CD4-positive, alpha-beta T cell treated with Interleukin-17A for 1 hour (primary cell): ENCODE measurements around the gene PAPSS2.
"Not testable (repeated sequence)": the region's sequence is repeated elsewhere in the genome, so short reads cannot be mapped to it uniquely, and the experiment has no call there.

Experiments used
- DNase-seq: peaks from one replicate; pipeline ENCODE4 v3.0.0-alpha.2; 2020

The PAPSS2 gene

GRCh38 chr10:87643920-87644319 is 15.8 kb upstream of the PAPSS2 start:
- DNase-seq: no peak

GRCh38 chr10:87644500-87644899 is 15.2 kb upstream of the PAPSS2 start:
- DNase-seq: not testable (repeated sequence)

- no peak for DNase-seq
These were observed 13.3 kb upstream of the PAPSS2 start for GRCh38 chr10:87646192-87646909.

GRCh38 chr10:87646935-87647334 is 12.7 kb upstream of the PAPSS2 start:
- no peak for DNase-seq

- no peak for DNase-seq
These were observed 8.7 kb upstream of the PAPSS2 start for GRCh38 chr10:87650838-87651589.

GRCh38 chr10:87651801-87652200 is 7.9 kb upstream of the PAPSS2 start:
- DNase-seq: no peak

GRCh38 chr10:87652261-87652660 is 7.4 kb upstream of the PAPSS2 start:
- DNase-seq: no peak

- no peak for DNase-seq
These were observed 5.5 kb upstream of the PAPSS2 start for GRCh38 chr10:87654212-87654611.

- peak; percentile 54 for DNase-seq
These were observed 3.1 kb upstream of the PAPSS2 start for GRCh38 chr10:87656431-87657072.

- DNase-seq: no peak
These were observed 2.3 kb upstream of the PAPSS2 start for GRCh38 chr10:87657371-87657770.

- DNase-seq: no peak
These were observed 1.3 kb upstream of the PAPSS2 start for GRCh38 chr10:87658321-87658795.

GRCh38 chr10:87658858-87659555 is 671 bp upstream of the PAPSS2 start:
- DNase-seq: no peak

GRCh38 chr10:87660484-87661133 is 931 bp downstream of the PAPSS2 start:
- no peak for DNase-seq

- no peak for DNase-seq
These were observed 2.4 kb downstream of the PAPSS2 start for GRCh38 chr10:87661861-87662785.

GRCh38 chr10:87664276-87664701 is 4.6 kb downstream of the PAPSS2 start:
- no peak for DNase-seq

GRCh38 chr10:87667493-87667892 is 7.8 kb downstream of the PAPSS2 start:
- no peak for DNase-seq

GRCh38 chr10:87668324-87669074 is 8.8 kb downstream of the PAPSS2 start:
- no peak for DNase-seq

- no peak for DNase-seq
These were observed 10.1 kb downstream of the PAPSS2 start for GRCh38 chr10:87669752-87670151.

GRCh38 chr10:87670586-87670985 is 10.9 kb downstream of the PAPSS2 start:
- DNase-seq: no peak

- DNase-seq: no peak
These were observed 11.6 kb downstream of the PAPSS2 start for GRCh38 chr10:87671139-87671815.
